Psoas muscle (tissue), 8 donors: ENCODE data around the gene MOGAT2. TPM values are rescaled to one million over a fixed set of nuclear protein-coding genes. Genes with fewer than 3 reads are reported as not detected.

Experiments
- ATAC-seq, 4 donors: fragments of 200-7000 bp; cut with Tn5 transposase; one replicate each; pipeline ENCODE4 v1.9.1; 2020; ENCODE audit warnings: moderate library complexity in 3 of 4, mild to moderate bottlenecking in 2 of 4
- DNase-seq, 2 donors: peaks; one replicate each; pipeline ENCODE4 v3.0.0-alpha.2; 2020
- H3K27ac ChIP-seq: fragments of 200-600 bp; one replicate; pipeline ENCODE4 v1.8.0; 2022
- H3K27me3 ChIP-seq, 3 donors: fragments of 200-600 bp in 1 of 3; one replicate each; pipeline versions ENCODE4 v1.6.1 to v1.8.0; 2013 to 2022; ENCODE audit warnings: low read length in 2 of 3, mild to moderate bottlenecking in 2 of 3, moderate library complexity in 1 of 3; ENCODE audit not compliant: insufficient read depth in 3 of 3
- H3K36me3 ChIP-seq, 2 donors: fragments of 200-600 bp in 1 of 2; one replicate each; pipeline versions ENCODE4 v1.6.1 to v1.8.0; 2013 to 2022; ENCODE audit warnings: low read depth in 1 of 2, mild to moderate bottlenecking in 1 of 2, moderate library complexity in 1 of 2; ENCODE audit not compliant: insufficient read depth in 1 of 2
- H3K4me1 ChIP-seq: fragments of 200-600 bp; one replicate; pipeline ENCODE4 v1.8.0; 2022
- H3K4me3 ChIP-seq: fragments of 200-600 bp; one replicate; pipeline ENCODE4 v1.8.0; 2022; ENCODE audit warnings: mild to moderate bottlenecking
- H3K9me3 ChIP-seq: fragments of 200-600 bp; one replicate; pipeline ENCODE4 v1.8.0; 2022
- CTCF ChIP-seq: fragments of 200-600 bp; IDR thresholded peaks from one replicate; pipeline ENCODE4 v1.8.0; 2022; ENCODE audit warnings: antibody characterized with exemption
- WGBS, 3 donors: extraction: QIAGEN DNeasy Blood & Tissue Kit; methylation state at CpG; one replicate each; pipeline versions ENCODE4 v1.1.6 to v1.1.7; 2013; 5-methylcytosine and 5-hydroxymethylcytosine counted together
- intact Hi-C, 2 donors: fragments of 100-400 bp; cut with DNase I; formaldehyde crosslinking; loops; one replicate each; pipeline versions ENCODE4 v1.11.0 to v1.14.2; 2022
- polyA plus RNA-seq, 3 donors: library from polyadenylated mRNA; stranded (reverse); fragments of 200-250 nt; gene quantifications; one replicate each; pipeline ENCODE4 v1.2.3, GENCODE V29; 2013
- total RNA-seq, 4 donors: library from RNA; stranded (reverse); fragmentation: NEBNext Ultra II Directional in 2 of 4; extraction: Animal tissue kit (Norgen Biotek cat#: 25700) in 2 of 4; gene quantifications; one replicate each; pipeline versions ENCODE4 v1.2.1 to v1.2.4, GENCODE V29; 2021 to 2023
- donor health status: healthy with polysubstance abuse.
- donor health status: DM: no; HTN: no; CAD: no; lungs with moderate emphysema.
- donor health status: Bipolar disorder and iron deficiency.
- donor health status: healthy.
- donor health status: DM: yes; HTN: yes; CAD: no.
- donor health status: DM: no; HTN: no; CAD: no.
- donor health status: DM: no; HTN: no; CAD: no.
- donor health status: DM: yes; HTN: yes; CAD: no.

The MOGAT2 gene
- total and polyA plus RNA-seq, 7 donors: 0.04 to 0.19 TPM; not detected in 5

- intact Hi-C loops: loop anchor here (5.0 kb wide), 2 partner anchors 47 to 222 kb away; no protein-coding TSS in a partner anchor
- H3K27ac ChIP-seq: no peak overlapping the region
Measured at GRCh38 chr11:75768909-75769771, 51.5 kb downstream of the MOGAT2 start.

GRCh38 chr11:75770102-75770501 lies 52.5 kb downstream of the MOGAT2 start:
- Histone ChIP-seq H3K27ac (no peak overlapping the region), H3K27me3 (peaks cover 0 to 26% (median 0%) of the 10 kb centered on the region in 3 donors), H3K36me3 (no peaks in the 10 kb centered on the region), H3K9me3 (no peaks in the 10 kb centered on the region), H3K4me1 (peaks cover 6% of the 10 kb centered on the region), H3K4me3 (no peak overlapping the region)
- 56 to 69% (median 62%) methylated on average over 5 of the region's 5 CpGs for WGBS, 3 donors
- ATAC-seq: no peak
- intact Hi-C loops: no loop called here
- DNase-seq: no peak
- no peak for TF ChIP-seq CTCF

More at GRCh38 chr11:75768909-75769771, 51.5 kb downstream of the MOGAT2 start:
- DNase-seq (peak in 1 of 2 donors; percentile 42), ATAC-seq (peak in 3 of 4 donors; percentile 5 to 39 (median 25))
- no peaks in the 10 kb centered on the region for H3K36me3 ChIP-seq
- peaks cover 0 to 26% (median 0%) of the 10 kb centered on the region in 3 donors for H3K27me3 ChIP-seq
- no peaks in the 10 kb centered on the region for H3K9me3 ChIP-seq
- peak overlapping the region; percentile 68 for H3K4me3 ChIP-seq
- 10 to 12% (median 11%) methylated on average over 41 to 46 of the region's 46 CpGs for WGBS, 3 donors
- H3K4me1 ChIP-seq: peaks cover 6% of the 10 kb centered on the region
- no peak for TF ChIP-seq CTCF

GRCh38 chr11:75771646-75772410 lies 54.2 kb downstream of the MOGAT2 start:
- DNase-seq (peak; percentile 34 to 44), ATAC-seq (peak in 1 of 4 donors; percentile 23)
- H3K4me1 ChIP-seq: peaks cover 6% of the 10 kb centered on the region
- no peak for TF ChIP-seq CTCF
- H3K36me3 ChIP-seq: no peaks in the 10 kb centered on the region
- 86 to 88% (median 88%) methylated on average over 6 of the region's 6 CpGs for WGBS, 3 donors
- H3K27me3 ChIP-seq: peaks cover 0 to 25% (median 0%) of the 10 kb centered on the region in 3 donors
- H3K27ac ChIP-seq: no peak overlapping the region
- H3K9me3 ChIP-seq: no peaks in the 10 kb centered on the region
- no peak overlapping the region for H3K4me3 ChIP-seq
- intact Hi-C loops: no loop called here

- 81 to 87% (median 87%) methylated on average over 5 of the region's 5 CpGs for WGBS, 3 donors
- no peak overlapping the region for H3K4me3 ChIP-seq
- DNase-seq (no peak), ATAC-seq (no peak)
- no peaks in the 10 kb centered on the region for H3K4me1 ChIP-seq
- H3K27me3 ChIP-seq: peaks cover 0 to 6% (median 0%) of the 10 kb centered on the region in 3 donors
- intact Hi-C loops: no loop called here
- no peaks in the 10 kb centered on the region for H3K36me3 ChIP-seq
- TF ChIP-seq CTCF: no peak
- H3K9me3 ChIP-seq: no peaks in the 10 kb centered on the region
- no peak overlapping the region for H3K27ac ChIP-seq
Measured at GRCh38 chr11:75773595-75774353, 56.1 kb downstream of the MOGAT2 start.
